Germinal center (tissue), 1 donor: ENCODE data around the gene LSM7.
A peak's percentile ranks its signal among the peaks of the same experiment; 100 is the strongest.

ENCODE experiments used
- DNase-seq: peaks from one replicate; pipeline ENCODE4 v3.0.0; 2012; ENCODE audit warnings: mixed read lengths, low spot score

The LSM7 gene

GRCh38 chr19:2338055-2338615 is 9.7 kb upstream of the LSM7 start:
- DNase-seq, result no peak

- no peak for DNase-seq
Measured at GRCh38 chr19:2337329-2337707, 8.9 kb upstream of the LSM7 start.

GRCh38 chr19:2336528-2337328 is 8.3 kb upstream of the LSM7 start:
- DNase-seq, result no peak

GRCh38 chr19:2335848-2336247 is 7.5 kb upstream of the LSM7 start:
- no peak for DNase-seq

- DNase-seq, result no peak
Measured at GRCh38 chr19:2334986-2335846, 6.8 kb upstream of the LSM7 start.

GRCh38 chr19:2334426-2334825 is 6.0 kb upstream of the LSM7 start:
- DNase-seq, result no peak

GRCh38 chr19:2333807-2334211 is 5.4 kb upstream of the LSM7 start:
- no peak for DNase-seq

- DNase-seq, result no peak
Measured at GRCh38 chr19:2333027-2333806, 4.8 kb upstream of the LSM7 start.

- peak; percentile 90 for DNase-seq
Measured at GRCh38 chr19:2332341-2333026, 4.1 kb upstream of the LSM7 start.

- DNase-seq, result no peak
Measured at GRCh38 chr19:2331601-2332246, 3.3 kb upstream of the LSM7 start.

GRCh38 chr19:2330632-2331284 is 2.4 kb upstream of the LSM7 start:
- no peak for DNase-seq

- no peak for DNase-seq
Measured at GRCh38 chr19:2330255-2330631, 1.9 kb upstream of the LSM7 start.

GRCh38 chr19:2329501-2329916 is 1.1 kb upstream of the LSM7 start:
- DNase-seq, result no peak

- no peak for DNase-seq
Measured at GRCh38 chr19:2329149-2329478, 728 bp upstream of the LSM7 start.

- peak; percentile 79 for DNase-seq
Measured at GRCh38 chr19:2327773-2328400, 499 bp downstream of the LSM7 start.

GRCh38 chr19:2326699-2327360 is 1.6 kb downstream of the LSM7 start:
- DNase-seq, result no peak

- DNase-seq, result no peak
Measured at GRCh38 chr19:2325281-2326046, 2.9 kb downstream of the LSM7 start.

- no peak for DNase-seq
Measured at GRCh38 chr19:2324220-2324948, 4.0 kb downstream of the LSM7 start.
